NCI-H1105 (cell line): Measurements from ENCODE around the gene NAA25.
"Not testable (repeated sequence)": the region's sequence is repeated elsewhere in the genome, so short reads cannot be mapped to it uniquely, and the experiment has no call there.

Experiments
- DNase-seq: peaks from one replicate; lab custom pipeline; 2025; lab: John Stamatoyannopoulos, UW

NAA25 gene

GRCh38 chr12:112009596-112009995 lies 99.0 kb downstream of the NAA25 start:
- not testable (repeated sequence) for DNase-seq

GRCh38 chr12:112008918-112009317 lies 99.7 kb downstream of the NAA25 start:
- DNase-seq = no peak

GRCh38 chr12:112007945-112008344 lies 100.6 kb downstream of the NAA25 start:
- DNase-seq = no peak

GRCh38 chr12:112005419-112006395 lies 102.9 kb downstream of the NAA25 start:
- no peak for DNase-seq

- DNase-seq = no peak
Observed at GRCh38 chr12:112004041-112004440, 104.5 kb downstream of the NAA25 start.

- no peak for DNase-seq
Observed at GRCh38 chr12:112001576-112001975, 107.0 kb downstream of the NAA25 start.

- DNase-seq = no peak
Observed at GRCh38 chr12:112000820-112001219, 107.8 kb downstream of the NAA25 start.

GRCh38 chr12:111999129-111999528 lies 109.5 kb downstream of the NAA25 start:
- DNase-seq = not testable (repeated sequence)

GRCh38 chr12:111998015-111998414 lies 110.6 kb downstream of the NAA25 start:
- no peak for DNase-seq

- no peak for DNase-seq
Observed at GRCh38 chr12:111997300-111997699, 111.3 kb downstream of the NAA25 start.

- no peak for DNase-seq
Observed at GRCh38 chr12:111995782-111996480, 112.7 kb downstream of the NAA25 start.

- not testable (repeated sequence) for DNase-seq
Observed at GRCh38 chr12:111994211-111995111, 114.1 kb downstream of the NAA25 start.

- no peak for DNase-seq
Observed at GRCh38 chr12:111993292-111994150, 115.1 kb downstream of the NAA25 start.

- DNase-seq = no peak
Observed at GRCh38 chr12:111992464-111992863, 116.1 kb downstream of the NAA25 start.

- no peak for DNase-seq
Observed at GRCh38 chr12:111991946-111992345, 116.6 kb downstream of the NAA25 start.

GRCh38 chr12:111991535-111991934 lies 117.0 kb downstream of the NAA25 start:
- no peak for DNase-seq

GRCh38 chr12:111984820-111985219 lies 123.8 kb downstream of the NAA25 start:
- DNase-seq = no peak

GRCh38 chr12:111981987-111982386 lies 126.6 kb downstream of the NAA25 start:
- no peak for DNase-seq

GRCh38 chr12:111980598-111980997 lies 128.0 kb downstream of the NAA25 start:
- no peak for DNase-seq

GRCh38 chr12:111978545-111978944 lies 130.0 kb downstream of the NAA25 start:
- DNase-seq = no peak

GRCh38 chr12:111976860-111977259 lies 131.7 kb downstream of the NAA25 start:
- DNase-seq = no peak
